GM18502 (cell line): ENCODE measurements around the gene AKAP6.

Source experiments
- ATAC-seq: cut with Tn5 transposase; IDR thresholded peaks from one replicate; pipeline ENCODE4 v1.9.1; 2021; ENCODE audit warnings: mild to moderate bottlenecking; ENCODE audit not compliant: unreplicated experiment, poor library complexity

AKAP6 gene

GRCh38 chr14:32331206-32331605 lies 2.1 kb downstream of the AKAP6 start:
- ATAC-seq = no peak

GRCh38 chr14:32332415-32333316 lies 3.6 kb downstream of the AKAP6 start:
- no peak for ATAC-seq

GRCh38 chr14:32336702-32337101 lies 7.6 kb downstream of the AKAP6 start:
- ATAC-seq = no peak

- ATAC-seq = no peak
Observed at GRCh38 chr14:32337759-32338158, 8.7 kb downstream of the AKAP6 start.

- no peak for ATAC-seq
Observed at GRCh38 chr14:32339188-32339587, 10.1 kb downstream of the AKAP6 start.

GRCh38 chr14:32341947-32342846 lies 13.1 kb downstream of the AKAP6 start:
- no peak for ATAC-seq

GRCh38 chr14:32342847-32343194 lies 13.7 kb downstream of the AKAP6 start:
- ATAC-seq = no peak

- no peak for ATAC-seq
Observed at GRCh38 chr14:32343926-32344430, 14.9 kb downstream of the AKAP6 start.

- ATAC-seq = no peak
Observed at GRCh38 chr14:32345311-32345791, 16.3 kb downstream of the AKAP6 start.

GRCh38 chr14:32349322-32349721 lies 20.2 kb downstream of the AKAP6 start:
- no peak for ATAC-seq

- ATAC-seq = peak; percentile 100
Observed at GRCh38 chr14:32350020-32350419, 20.9 kb downstream of the AKAP6 start.

GRCh38 chr14:32352631-32353030 lies 23.5 kb downstream of the AKAP6 start:
- ATAC-seq = no peak

- ATAC-seq = no peak
Observed at GRCh38 chr14:32354716-32355115, 25.6 kb downstream of the AKAP6 start.

GRCh38 chr14:32358781-32359180 lies 29.7 kb downstream of the AKAP6 start:
- ATAC-seq = no peak

- ATAC-seq = no peak
Observed at GRCh38 chr14:32361674-32362073, 32.6 kb downstream of the AKAP6 start.

GRCh38 chr14:32363761-32364160 lies 34.7 kb downstream of the AKAP6 start:
- no peak for ATAC-seq

GRCh38 chr14:32364941-32365340 lies 35.8 kb downstream of the AKAP6 start:
- ATAC-seq = no peak

GRCh38 chr14:32366256-32366879 lies 37.3 kb downstream of the AKAP6 start:
- ATAC-seq = no peak

GRCh38 chr14:32366986-32367385 lies 37.9 kb downstream of the AKAP6 start:
- ATAC-seq = no peak

- no peak for ATAC-seq
Observed at GRCh38 chr14:32367516-32367915, 38.4 kb downstream of the AKAP6 start.
